Measurements from ENCODE around the gene POU6F1.

Gene POU6F1

DNA sequence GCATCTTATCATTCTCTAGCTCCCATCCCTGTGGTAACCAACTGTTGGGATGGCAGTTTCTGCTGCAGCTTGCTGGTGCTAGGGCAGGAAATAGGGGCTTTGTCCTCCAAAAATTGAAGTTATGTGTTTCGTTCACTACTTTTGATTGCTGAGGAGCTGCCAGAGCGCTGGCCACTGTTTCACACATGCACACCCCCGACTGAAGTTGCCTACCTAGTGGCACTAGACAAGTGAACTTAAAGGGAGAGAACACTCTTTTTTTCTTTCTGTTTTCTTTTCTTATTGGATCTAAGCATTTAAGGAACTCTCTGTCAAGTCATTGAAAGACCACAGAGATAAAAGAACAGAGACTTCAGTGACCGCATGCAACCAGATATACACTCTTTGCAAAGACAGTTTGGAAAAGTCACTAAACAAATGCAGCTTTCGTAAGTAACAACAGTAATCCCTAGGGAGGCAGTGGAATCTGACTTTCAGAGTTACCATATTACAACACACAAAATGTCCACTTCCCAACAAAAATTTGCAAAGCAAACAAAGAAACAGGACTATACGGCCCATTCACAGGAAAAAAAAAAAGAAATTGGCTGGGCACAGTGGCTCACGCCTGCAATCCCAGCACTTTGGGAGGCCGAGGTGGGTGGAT, 56.9 kb downstream of the POU6F1 start:
- no peak for DNase-seq

DNA sequence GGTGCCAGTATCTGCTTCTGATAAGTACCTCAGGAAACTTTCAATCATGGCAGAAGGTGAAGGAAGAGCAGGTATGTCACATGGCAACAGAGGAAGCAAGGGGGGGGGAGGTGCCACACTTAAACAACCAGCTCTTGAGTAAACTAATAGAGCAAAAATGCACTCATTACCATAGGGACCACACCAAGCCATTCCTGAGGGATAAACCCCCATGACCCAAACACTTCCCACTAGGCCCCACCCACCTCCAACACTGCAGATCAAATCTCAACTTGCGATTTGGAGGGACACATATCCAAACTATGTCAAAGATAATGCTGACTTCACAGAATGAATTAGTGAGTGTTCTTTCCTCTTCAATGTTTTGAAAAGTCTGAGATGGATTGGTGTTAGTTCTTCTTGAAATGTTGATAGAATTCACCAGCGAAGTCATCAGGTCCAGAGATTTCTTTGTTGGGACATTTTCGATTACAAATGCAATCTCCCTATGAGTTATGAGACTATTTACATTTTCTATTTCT, 61.6 kb downstream of the POU6F1 start:
- no peak for DNase-seq

DNA sequence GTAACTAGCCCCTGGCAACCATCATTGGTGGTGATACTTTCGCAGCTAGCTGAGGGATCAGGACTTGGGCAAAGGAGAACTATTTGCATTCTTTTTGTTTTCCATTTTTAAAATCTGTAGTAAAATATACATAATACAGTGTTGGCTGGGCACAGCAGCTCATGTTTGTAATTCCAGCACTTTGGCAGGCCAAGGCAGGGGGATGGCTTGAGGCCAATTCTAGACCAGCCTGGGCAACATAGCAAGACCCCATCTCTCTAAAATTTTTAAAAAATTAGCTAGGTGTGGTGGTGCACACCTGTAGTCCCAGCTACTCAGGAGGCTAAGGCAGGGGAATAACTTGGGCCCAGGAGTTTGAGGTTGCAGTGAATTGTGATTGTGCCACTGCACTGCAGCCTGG, 64.9 kb downstream of the POU6F1 start:
- no peak for DNase-seq

DNA sequence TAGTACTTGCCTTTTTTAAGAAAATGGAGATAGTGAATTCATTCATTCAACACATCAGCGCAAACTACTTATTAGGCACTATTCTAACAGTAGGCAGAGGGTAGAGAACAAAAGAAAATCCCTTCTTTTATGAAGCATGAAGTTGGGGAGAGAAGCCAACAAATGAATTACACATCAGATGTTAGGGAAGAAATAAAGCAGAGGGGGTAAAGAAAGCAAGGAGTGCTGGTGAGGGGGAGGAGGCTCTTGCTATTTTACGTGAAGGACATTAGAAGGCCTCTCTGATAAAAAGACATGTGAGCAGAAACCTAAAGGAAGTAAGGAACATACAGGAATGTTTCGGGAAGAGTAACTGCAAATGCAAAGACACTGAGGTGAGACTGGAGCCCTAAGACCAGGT, 67.1 kb downstream of the POU6F1 start:
- no peak for DNase-seq

DNA sequence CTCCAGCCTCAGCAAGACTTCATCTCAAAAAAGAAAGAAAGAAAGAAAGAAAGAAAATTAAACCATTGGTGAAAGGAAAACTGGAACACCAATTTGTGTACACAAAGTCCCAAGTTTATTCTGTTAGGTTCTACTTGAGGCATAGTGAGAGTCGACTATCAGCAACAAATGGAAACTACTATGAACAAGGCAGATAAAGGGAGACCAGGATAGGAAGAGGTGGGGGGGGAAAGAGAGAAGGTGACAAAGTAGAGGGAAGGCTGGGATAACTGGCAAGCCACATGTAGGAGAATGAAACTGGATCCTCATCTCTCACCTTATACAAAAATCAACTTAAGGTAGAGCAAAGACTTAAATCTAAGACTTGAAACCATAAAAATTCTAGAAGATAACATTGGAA, 70.6 kb downstream of the POU6F1 start:
- DNase-seq = no peak

DNA sequence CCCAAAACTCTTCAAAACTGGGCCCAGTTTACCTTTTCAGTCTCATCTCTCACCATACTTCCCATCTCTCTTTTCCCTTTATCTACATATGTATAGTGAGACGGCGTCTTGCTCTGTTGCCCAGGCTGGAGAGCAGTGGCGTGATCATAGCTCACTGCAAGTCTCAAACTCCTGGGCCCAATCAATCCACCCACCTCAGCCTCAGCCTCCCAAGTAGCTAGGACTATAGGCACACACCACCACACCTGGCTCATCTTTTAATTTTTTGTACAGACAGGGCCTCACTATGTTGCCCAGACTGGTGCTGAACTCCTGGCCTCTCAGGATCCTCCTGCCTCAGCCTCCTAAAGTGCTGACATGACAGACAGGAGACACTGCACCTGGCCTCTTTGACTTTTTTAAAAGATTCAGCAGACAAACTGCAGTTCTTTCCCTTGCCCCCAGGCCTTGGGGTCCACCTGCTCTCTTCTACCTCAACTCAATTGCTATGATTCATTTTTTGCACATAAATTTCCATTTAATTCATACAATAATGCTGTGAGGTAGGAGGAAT, 78.5 kb downstream of the POU6F1 start:
- no peak for DNase-seq
